Stimulated activated CD4-positive, alpha-beta T cell treated with anti-CD3 and anti-CD28 coated beads, TNF-alpha, amount 100 ng/mL, for 4 hours (primary cell): ENCODE results near the gene CARD10.
A peak's percentile ranks its signal among the peaks of the same experiment; 100 is the strongest.

Experiments
- DNase-seq, 3 experiments: peaks; one replicate each; pipeline ENCODE4 v3.0.0-alpha.2; 2020; ENCODE audit warnings: low read depth in 3 of 3

The CARD10 gene

DNA sequence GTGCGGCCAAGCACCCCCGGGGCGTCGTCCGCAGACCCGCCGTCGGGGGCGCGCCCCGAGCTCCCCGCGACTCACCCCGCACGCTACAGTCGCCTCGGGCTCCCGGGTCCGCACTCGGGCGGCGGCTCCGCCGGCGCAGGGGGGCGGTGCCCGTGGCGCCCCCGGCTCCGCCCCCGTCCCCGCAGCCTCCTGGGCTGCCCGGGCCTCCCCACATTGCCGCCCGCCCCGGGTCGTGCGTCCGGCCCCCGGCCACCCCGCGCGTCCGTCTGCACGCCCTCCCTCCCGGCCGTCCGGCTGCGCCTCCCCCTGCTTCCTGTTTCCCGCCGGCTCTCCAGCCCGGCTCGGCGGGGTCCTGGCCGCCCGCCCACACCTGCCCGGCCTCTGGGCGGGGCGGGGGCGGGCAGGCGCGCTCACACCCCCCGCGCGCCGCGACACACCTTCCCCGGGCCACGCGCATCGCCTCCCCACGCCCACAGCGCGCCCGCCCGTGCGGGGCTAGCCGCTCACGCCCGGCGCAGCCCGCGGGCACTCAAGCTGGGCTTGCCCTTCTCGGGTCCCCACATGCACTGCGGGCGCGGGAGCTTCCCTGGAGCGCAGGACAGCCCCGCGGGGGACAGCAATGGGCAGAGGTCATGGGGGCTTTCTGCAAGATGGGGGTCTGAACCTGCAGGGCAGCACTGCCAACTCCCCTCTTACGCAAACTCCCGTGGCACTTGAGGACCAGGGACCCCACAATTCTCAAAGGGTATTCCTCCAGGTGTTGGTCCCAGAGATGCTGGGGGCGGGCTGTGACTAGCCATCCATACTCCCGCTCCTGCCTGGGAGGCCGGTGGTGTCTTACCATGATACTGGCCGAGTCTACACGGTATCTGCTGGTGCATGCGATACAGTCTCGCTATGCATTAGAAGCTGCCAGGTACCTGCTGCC lies at the start of gene CARD10:
Gene CARD10, minus strand, starts transcription at position 148 of the 928 bp plus-strand sequence. CDS start 215 bp downstream, outside the sequence.
- DNase-seq: no peak

- DNase-seq: no peak
Measured at GRCh38 chr22:37568448-37569008, 49.3 kb upstream of the CARD10 start.

DNA sequence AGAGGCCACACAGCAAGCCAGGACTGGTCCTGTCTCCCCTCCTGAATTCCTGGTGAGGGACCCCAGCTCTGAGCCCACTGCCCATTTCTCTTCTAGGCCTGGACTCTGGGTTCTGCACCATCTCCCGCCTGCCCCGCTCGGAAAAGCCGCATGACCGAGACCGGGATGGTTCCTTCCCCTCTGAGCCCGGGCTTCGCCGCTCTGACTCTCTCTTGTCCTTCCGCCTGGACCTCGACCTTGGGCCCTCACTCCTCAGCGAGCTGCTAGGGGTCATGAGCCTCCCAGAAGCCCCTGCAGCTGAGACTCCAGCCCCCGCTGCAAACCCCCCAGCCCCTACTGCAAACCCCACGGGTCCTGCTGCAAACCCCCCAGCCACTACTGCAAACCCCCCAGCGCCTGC lies 48.8 kb upstream of the CARD10 start:
- no peak for DNase-seq

DNA sequence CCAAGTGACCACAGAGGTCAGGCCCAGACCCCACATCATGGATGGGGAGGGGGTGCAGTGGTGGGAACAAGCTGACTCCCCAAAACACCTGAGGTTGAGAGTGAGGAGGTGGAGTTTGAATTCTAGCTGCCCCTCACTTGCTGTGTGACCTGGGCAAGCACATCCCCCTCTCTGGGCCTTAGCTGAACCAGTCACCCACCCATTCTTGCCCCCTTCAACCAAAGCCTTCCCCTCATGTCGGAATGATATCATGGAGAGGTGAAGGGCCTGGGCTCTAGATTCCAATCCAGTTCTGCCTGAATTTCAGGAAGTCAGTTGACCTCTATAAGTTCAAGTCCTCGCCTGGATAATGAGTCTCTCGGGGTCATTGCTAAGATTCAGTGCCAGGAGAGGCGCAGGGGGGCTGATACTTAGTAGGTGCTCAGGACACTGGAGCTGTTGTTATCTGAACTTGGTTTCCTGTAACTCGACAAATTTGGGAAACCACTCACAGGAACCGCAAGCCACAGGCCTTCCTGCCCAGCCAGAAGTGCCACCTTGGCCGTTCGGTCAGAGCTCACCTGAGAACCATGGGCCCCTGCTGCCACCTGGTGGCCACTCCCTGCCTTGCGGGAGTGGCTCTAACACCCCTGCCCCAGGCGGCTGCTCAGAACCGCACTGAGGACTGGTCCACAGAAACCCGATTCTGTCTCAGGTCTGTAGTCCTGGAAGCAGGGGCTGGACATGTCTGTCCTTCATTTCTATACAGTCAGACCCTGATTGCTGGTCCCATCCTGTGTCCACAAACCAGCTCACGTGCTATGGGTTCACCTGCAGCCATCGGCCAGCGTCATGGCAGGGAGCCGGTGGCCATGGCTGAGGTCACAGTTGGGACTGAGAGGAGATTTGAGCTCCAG lies 47.9 kb upstream of the CARD10 start:
- peak; percentile 70 to 83 (median 81) for DNase-seq

DNA sequence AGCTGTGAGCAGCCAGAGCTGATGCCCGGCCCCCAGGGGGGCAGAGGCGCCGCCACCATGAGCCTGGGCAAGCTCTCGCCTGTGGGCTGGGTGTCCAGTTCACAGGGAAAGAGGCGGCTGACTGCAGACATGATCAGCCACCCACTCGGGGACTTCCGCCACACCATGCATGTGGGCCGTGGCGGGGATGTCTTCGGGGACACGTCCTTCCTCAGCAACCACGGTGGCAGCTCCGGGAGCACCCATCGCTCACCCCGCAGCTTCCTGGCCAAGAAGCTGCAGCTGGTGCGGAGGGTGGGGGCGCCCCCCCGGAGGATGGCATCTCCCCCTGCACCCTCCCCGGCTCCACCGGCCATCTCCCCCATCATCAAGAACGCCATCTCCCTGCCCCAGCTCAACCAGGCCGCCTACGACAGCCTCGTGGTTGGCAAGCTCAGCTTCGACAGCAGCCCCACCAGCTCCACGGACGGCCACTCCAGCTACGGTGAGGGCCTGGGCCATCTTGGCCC lies 47.2 kb upstream of the CARD10 start:
- DNase-seq: peak in 1 of 3 experiments; percentile 10

DNA sequence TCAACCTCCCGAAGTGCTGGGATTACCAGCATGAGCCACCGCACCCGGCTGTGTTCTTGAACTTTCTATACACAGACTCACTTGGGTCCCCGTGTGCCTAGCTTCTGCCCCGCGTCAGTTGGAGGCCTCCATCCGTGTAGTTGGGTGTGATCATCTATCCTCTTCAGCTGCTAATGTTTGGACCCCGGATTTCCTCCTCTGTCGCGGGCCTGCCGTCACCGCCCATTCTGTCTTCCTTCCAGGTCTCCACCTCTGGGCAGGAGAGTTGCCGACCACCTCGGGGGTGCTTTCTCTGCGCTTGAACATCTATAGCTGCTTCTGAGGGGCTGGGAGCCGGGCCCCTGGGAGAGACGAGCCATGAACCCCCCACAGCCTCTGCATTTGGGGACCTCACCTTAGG lies 46.6 kb upstream of the CARD10 start:
- no peak for DNase-seq

- no peak for DNase-seq
Measured at GRCh38 chr22:37564111-37564711, 45.0 kb upstream of the CARD10 start.

DNA sequence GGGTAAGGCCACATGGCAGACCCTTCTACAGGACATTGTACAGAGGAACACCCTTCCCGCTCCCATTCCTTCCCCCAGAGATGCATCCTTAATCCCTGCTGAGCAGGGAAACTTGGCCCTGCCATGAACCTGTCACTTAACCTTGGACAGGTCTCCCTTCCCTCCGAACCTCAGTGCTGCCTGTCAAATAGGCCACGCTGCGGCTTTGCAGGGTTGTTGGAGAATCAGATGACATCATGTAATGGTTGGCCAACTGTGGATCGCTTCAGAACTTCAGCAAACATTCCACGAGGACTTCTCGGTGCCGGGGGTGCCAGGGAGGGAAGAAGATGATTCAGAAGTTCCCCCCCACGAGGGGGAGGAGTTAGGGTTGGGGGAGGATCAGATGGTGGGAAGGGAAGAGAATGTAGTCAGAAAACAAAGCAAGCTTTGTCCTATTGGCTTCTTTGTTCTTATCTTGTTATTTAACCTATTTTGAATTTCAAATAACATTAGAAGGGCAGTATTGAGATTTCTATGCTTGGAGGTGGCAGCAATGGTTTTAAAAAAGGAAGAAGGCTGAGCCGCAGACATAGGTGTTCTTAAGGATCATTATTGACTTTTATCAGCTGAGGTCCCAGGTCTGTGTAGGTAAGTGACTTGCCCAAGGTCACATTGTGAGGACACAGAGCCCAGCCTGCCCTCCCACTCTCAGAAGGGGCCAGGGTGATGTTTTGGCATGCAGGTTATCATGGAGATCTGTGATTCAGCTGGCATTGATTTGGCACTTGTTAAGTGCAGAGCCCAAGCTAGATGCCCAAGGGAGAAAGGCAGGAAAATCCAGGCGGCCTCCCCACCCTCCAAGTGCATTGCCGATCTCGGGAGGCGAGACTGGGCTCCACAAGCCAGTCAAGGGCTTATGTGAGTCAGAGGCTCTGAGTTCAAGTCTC lies 44.2 kb upstream of the CARD10 start:
- DNase-seq: no peak

- no peak for DNase-seq
Measured at GRCh38 chr22:37562049-37562875, 43.0 kb upstream of the CARD10 start.

- peak; percentile 61 to 65 (median 65) for DNase-seq
Measured at GRCh38 chr22:37561212-37562048, 42.2 kb upstream of the CARD10 start.

GRCh38 chr22:37560608-37561211 lies 41.5 kb upstream of the CARD10 start:
- DNase-seq: no peak

DNA sequence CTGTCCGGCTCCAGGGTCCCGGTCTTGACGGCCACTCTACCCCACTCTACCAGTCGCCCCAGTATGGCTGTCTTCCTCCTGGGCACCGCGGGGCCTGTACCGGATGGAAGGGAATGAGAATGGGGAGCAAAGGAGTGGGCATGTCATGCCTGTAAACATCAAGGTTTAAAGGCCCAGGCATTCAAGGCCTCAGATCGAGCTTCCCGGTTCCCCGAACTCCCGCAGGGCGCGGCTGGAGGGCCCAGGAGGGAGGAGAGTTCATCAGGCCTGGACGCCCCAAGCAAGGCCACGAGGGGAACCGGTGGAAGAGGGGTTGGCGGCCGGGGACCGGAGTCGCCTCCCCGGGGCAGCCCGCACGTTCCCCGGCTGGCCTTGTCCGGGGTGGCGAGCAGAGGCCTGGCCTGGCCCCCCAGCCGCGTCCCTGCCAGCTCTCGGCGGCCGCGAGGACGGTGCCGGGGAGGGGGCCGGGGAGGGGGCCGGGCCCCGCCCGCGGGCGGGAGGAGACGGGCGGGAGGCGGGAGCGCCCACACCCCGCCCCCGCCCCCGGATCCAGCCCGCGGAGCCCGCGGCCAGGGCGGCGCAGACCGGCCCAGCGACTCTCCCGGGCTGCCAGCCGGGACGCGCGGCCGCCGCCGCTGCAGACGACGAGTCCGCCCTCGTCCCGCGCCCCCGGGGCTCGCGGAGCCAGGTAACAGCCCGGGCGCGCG lies 40.8 kb upstream of the CARD10 start, which contains the start of gene CDC42EP1:
Gene CDC42EP1, plus strand, starts transcription at position 580 of the 707 bp plus-strand sequence. CDS start 5,870 bp downstream, outside the sequence.
- no peak for DNase-seq

DNA sequence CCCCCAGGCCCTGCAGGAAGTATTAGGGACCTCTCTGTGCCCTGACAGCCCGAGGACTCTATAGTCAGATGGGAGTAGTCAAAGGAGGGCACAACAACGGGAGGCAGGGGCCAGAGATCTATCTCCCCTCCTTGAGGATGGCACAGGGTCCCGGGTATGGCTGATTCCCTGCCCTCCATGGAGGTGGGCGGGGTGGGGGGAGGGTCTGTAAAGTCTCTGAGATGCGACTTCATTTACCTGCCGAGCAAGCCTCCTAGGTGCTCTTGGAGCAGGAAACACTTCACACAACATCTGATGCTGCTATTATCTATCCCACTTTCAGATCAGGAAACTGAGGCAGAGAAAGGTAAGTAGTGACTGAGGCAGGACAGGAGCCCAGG lies 40.3 kb upstream of the CARD10 start:
- DNase-seq: no peak

DNA sequence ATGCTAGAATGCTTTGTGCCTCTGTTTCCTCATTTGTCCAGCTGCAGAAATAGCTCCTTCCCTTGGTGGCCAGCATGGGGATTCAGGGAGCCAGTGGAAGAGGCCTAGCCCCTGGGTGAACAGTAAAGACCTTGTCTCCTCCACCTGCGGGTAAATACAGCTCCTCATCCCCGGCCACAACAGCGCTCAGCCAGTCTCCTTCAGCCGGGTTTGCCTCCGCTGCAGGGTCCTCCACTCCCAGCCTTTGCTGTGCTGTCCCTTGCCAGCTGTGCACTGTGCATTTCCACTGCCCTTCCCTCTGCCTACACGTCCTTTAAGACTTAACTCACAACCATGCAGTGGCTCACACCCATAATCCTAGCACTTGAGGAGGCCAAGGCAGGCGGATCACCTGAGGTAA lies 39.6 kb upstream of the CARD10 start:
- DNase-seq: no peak

DNA sequence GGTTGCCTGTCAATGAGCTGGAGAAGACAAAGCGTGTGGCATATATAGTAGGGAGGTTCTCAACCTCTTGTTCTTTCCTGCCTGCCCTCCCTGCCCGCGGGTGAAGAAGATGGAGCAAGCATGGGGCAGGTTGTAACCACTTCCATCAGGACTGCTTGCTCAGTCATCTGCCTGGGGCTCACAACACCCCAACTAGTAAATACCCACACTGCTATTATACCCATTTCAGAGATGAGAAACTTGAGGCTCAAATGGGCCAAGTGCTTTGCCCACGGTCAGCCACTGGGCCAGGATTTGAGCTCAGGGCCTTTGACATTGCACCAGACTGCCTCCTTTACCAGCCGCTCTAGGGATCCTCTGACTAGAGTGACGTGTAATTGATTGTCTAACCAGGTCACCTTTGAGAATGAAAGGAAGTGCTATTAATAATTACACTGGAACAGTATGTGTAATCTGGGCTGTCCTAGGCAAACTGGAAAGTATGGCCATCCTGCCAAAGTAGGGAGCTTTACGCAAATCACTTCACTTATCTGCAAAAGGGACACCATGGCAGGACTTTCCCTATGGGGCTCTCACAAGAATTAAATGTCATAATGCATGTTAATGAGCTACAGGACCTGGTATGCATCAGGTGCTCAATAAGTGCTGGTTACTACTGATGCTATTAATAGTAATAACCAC lies 38.2 kb upstream of the CARD10 start:
- no peak for DNase-seq

GRCh38 chr22:37556710-37557109 lies 37.5 kb upstream of the CARD10 start:
- DNase-seq: no peak

GRCh38 chr22:37555029-37555428 lies 35.8 kb upstream of the CARD10 start:
- DNase-seq: no peak
